Peyer's patch (tissue), 4 donors: ENCODE results near the gene BRD3OS.

ENCODE experiments used
- POLR2A ChIP-seq, 2 donors: fragments of 450-650 bp; IDR thresholded peaks; one replicate each; pipeline ENCODE4 v1.5.1; 2017; ENCODE audit warnings: antibody characterized with exemption in 2 of 2, mild to moderate bottlenecking in 2 of 2, moderate library complexity in 2 of 2
- TF ChIP-seq, protein P1 (sequence below), 6 experiments: fragments of 450-650 bp in 4 of 6; fragments of 200-600 bp in 2 of 6; sonication (generic) in 1 of 6; IDR thresholded peaks; one replicate each; pipeline ENCODE4 v1.5.1; 2017 to 2019; ENCODE audit warnings: antibody characterized with exemption in 6 of 6, mild to moderate bottlenecking in 3 of 6, moderate library complexity in 1 of 6

DNA sequence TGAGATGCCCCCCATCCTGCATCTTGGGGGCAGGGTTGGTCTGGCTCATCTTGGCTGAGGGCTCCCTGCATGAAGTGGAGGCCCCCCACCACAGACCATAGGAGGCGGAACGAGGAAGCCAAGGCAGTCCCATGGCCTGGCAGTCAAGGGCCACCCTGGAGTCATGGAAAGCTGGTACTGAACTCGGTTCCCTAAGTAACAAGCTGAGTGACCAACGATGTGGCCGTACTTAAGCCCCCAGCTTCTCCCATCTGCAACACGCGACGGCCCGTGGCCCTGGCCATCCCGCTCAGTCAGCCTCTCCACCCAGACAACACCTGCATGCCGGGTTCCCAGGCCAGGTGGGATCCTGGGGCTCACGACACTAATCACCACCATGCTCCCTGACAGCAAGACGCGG is 25.4 kb downstream of the BRD3OS start:
- TF ChIP-seq POLR2A (IDR thresholded peaks at IDR 0.05) = no peak
- TF ChIP-seq, protein P1, sequence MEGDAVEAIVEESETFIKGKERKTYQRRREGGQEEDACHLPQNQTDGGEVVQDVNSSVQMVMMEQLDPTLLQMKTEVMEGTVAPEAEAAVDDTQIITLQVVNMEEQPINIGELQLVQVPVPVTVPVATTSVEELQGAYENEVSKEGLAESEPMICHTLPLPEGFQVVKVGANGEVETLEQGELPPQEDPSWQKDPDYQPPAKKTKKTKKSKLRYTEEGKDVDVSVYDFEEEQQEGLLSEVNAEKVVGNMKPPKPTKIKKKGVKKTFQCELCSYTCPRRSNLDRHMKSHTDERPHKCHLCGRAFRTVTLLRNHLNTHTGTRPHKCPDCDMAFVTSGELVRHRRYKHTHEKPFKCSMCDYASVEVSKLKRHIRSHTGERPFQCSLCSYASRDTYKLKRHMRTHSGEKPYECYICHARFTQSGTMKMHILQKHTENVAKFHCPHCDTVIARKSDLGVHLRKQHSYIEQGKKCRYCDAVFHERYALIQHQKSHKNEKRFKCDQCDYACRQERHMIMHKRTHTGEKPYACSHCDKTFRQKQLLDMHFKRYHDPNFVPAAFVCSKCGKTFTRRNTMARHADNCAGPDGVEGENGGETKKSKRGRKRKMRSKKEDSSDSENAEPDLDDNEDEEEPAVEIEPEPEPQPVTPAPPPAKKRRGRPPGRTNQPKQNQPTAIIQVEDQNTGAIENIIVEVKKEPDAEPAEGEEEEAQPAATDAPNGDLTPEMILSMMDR (IDR thresholded peaks at IDR 0.05) = no peak
